Spleen (tissue), 7 donors: ENCODE measurements around the gene PACSIN2.

Experiments
- CTCF ChIP-seq, 11 experiments: fragments of 200-600 bp in 7 of 11; fragments of 450-650 bp in 4 of 11; sonication (generic) in 4 of 11; IDR thresholded peaks in 8 of 11; conservative IDR thresholded peaks in 3 of 11; 1 replicate in 7 of 11; 2 replicates in 4 of 11; pipeline versions ENCODE4 v1.4.0 to v1.8.0; 2016 to 2021; ENCODE audit warnings: antibody characterized with exemption in 11 of 11, inconsistent platforms in 4 of 11, mild to moderate bottlenecking in 1 of 11
- POLR2A ChIP-seq, 3 donors: fragments of 450-650 bp; IDR thresholded peaks; one replicate each; pipeline ENCODE4 v1.5.1; 2017; ENCODE audit warnings: antibody characterized with exemption in 3 of 3, mild to moderate bottlenecking in 1 of 3
- POLR2AphosphoS5 ChIP-seq, 3 donors: sonication (generic); formaldehyde crosslinking; IDR thresholded peaks; one replicate each; pipeline ENCODE4 v1.5.1; 2017; ENCODE audit warnings: antibody characterized with exemption in 3 of 3
- donor health status: DM: no; HTN: no; CAD: no; lungs with moderate emphysema.
- donor health status: DM: no; HTN: no; CAD: no.
- donor health status: DM: no; HTN: no; CAD: no.

GRCh38 chr22:42891696-42892095 is 123.3 kb downstream of the PACSIN2 start:
- TF ChIP-seq CTCF (IDR thresholded peaks at IDR 0.05 in 8 of 11, conservative IDR thresholded peaks at IDR 0.05 in 3 of 11) (no peak), POLR2AphosphoS5 (IDR thresholded peaks at IDR 0.05) (no peak), POLR2A (IDR thresholded peaks at IDR 0.05) (no peak)
